ENCODE results near the gene CTSW. TPM values are rescaled to one million over a fixed set of nuclear protein-coding genes. Genes with fewer than 3 reads are reported as not detected.

CTSW gene
- total and polyA plus RNA-seq, 2 of the 4 experiments (the other 2 are of a cell fraction): 0.07 to 0.18 TPM

DNA sequence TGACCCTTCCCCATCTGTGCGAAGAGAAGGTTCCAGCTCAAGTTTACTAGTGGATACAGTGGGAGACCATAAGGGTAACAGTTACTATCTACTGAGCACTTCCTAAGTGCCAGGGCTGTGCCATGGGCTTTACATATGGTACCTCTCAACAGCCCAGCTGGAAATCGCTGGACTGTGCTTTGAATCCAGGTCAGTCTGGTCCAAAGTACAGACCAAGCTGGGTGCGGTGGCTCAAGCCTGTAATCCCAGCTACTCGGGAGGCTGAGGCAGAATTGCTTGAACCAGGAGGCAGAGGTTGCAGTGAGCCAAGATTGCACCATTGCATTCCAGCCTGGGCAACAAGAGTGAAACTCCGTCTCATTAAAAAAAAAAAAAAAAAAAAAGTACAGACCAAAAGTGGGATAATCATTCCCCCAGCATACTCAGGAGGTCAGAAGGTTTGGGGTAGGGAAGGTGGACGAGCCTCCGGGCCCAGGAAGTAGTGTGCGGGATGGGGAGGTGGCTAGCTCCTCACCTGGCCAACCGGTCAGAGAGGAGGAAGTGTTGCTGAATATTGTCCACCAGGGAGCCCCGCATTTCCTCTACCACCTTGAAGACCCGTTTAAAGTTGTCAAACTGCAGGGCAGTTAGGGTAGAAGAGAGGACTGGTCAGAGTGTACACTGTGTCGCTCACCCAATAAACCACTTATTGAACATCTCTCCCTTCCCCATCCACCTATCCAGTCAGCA, 6.3 kb downstream of the CTSW start:
- no peak overlapping the region for H2BK15ac ChIP-seq (ENCODE audit: low read depth, low read length)
- peaks cover 40% of the 10 kb centered on the region for H3K36me3 ChIP-seq (ENCODE audit: control insufficient read depth, insufficient read depth, low read length)
- H3K27me3 ChIP-seq (ENCODE audit: control insufficient read depth, insufficient read depth, low read length): no peaks in the 10 kb centered on the region
- peaks cover 9% of the 10 kb centered on the region for H3K4me1 ChIP-seq (ENCODE audit: control insufficient read depth, insufficient read depth, low read length)
- ChIA-PET CTCF (interaction anchor here (1.4 kb wide), 1 partner anchor 12 kb away, joined by 3 read pairs; no protein-coding TSS in a partner anchor), POLR2A (ENCODE audit: unreplicated experiment) (interaction anchor here (0.7 kb wide), 1 partner anchor 28 kb away, joined by 15 read pairs; no protein-coding TSS in a partner anchor)
- no peak overlapping the region for H3K27ac ChIP-seq (ENCODE audit: insufficient read depth, low read length)
- H4K20me1 ChIP-seq (ENCODE audit: insufficient read depth, low read length): peaks cover 26% of the 10 kb centered on the region
- H4K5ac ChIP-seq (ENCODE audit: low read depth, low read length): no peak overlapping the region
- ATAC-seq (ENCODE audit: low read depth) (no peak), DNase-seq (no peak)
- no peak overlapping the region for H3K4ac ChIP-seq (ENCODE audit: low read depth, low read length)
- intact Hi-C loops (cut with micrococcal nuclease) (no loop called here), dilution Hi-C loops (cut with HindIII; ENCODE audit: low sequenced_read_pairs, unreplicated experiment) (no loop called here), in situ Hi-C loops (cut with MboI; ENCODE audit: low sequenced_read_pairs) (no loop called here)
- H2AK9ac ChIP-seq (replicated peaks; ENCODE audit: low read depth, low read length, poor library complexity): no peak overlapping the region
- no peak overlapping the region for H2AFZ ChIP-seq (replicated peaks; ENCODE audit: low read length, poor library complexity)
- H3K14ac ChIP-seq (replicated peaks; ENCODE audit: low read depth, low read length): no peak overlapping the region
- H3K4me2 ChIP-seq (ENCODE audit: low read depth, low read length): no peak overlapping the region
- WGBS, 2 experiments (ENCODE audit: extremely low coverage in 2 of 2, insufficient read length in 1 of 2): 92% methylated on average over 2 of the region's 12 CpGs; no CpG with 5 or more reads in 1 of the 2 experiments
- H3K9ac ChIP-seq (ENCODE audit: low read depth, low read length): no peak overlapping the region
- BruUV-seq (replicated peaks): no TSS peak
- H2BK20ac ChIP-seq (ENCODE audit: low read depth, low read length): no peak overlapping the region
- TF ChIP-seq, protein P1, sequence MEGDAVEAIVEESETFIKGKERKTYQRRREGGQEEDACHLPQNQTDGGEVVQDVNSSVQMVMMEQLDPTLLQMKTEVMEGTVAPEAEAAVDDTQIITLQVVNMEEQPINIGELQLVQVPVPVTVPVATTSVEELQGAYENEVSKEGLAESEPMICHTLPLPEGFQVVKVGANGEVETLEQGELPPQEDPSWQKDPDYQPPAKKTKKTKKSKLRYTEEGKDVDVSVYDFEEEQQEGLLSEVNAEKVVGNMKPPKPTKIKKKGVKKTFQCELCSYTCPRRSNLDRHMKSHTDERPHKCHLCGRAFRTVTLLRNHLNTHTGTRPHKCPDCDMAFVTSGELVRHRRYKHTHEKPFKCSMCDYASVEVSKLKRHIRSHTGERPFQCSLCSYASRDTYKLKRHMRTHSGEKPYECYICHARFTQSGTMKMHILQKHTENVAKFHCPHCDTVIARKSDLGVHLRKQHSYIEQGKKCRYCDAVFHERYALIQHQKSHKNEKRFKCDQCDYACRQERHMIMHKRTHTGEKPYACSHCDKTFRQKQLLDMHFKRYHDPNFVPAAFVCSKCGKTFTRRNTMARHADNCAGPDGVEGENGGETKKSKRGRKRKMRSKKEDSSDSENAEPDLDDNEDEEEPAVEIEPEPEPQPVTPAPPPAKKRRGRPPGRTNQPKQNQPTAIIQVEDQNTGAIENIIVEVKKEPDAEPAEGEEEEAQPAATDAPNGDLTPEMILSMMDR (conservative IDR thresholded peaks at IDR 0.05; ENCODE audit: low read depth, low read length): no peak
- TF ChIP-seq, protein P2, sequence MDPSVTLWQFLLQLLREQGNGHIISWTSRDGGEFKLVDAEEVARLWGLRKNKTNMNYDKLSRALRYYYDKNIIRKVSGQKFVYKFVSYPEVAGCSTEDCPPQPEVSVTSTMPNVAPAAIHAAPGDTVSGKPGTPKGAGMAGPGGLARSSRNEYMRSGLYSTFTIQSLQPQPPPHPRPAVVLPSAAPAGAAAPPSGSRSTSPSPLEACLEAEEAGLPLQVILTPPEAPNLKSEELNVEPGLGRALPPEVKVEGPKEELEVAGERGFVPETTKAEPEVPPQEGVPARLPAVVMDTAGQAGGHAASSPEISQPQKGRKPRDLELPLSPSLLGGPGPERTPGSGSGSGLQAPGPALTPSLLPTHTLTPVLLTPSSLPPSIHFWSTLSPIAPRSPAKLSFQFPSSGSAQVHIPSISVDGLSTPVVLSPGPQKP (IDR thresholded peaks at IDR 0.05; ENCODE audit: borderline replicate concordance, low read depth, low read length): no peak
- TF ChIP-seq CHD1 (IDR thresholded peaks at IDR 0.05; ENCODE audit: low read depth, low read length) (no peak), RFX5 (IDR thresholded peaks at IDR 0.05; ENCODE audit: low read depth, low read length) (no peak), CEBPB (IDR thresholded peaks at IDR 0.05; ENCODE audit: low read depth, low read length) (no peak), FOS (IDR thresholded peaks at IDR 0.05; ENCODE audit: low read depth, low read length) (no peak), MXI1 (IDR thresholded peaks at IDR 0.05; ENCODE audit: borderline replicate concordance, low read depth, low read length) (no peak), MAZ (IDR thresholded peaks at IDR 0.05; ENCODE audit: borderline replicate concordance, low read depth, low read length) (no peak), MAFK (IDR thresholded peaks at IDR 0.05; ENCODE audit: low read depth, low read length) (no peak), RCOR1 (IDR thresholded peaks at IDR 0.05; ENCODE audit: insufficient replicate concordance, low read length) (no peak), POLR2A (IDR thresholded peaks at IDR 0.05; ENCODE audit: low read depth, low read length) (no peak), BHLHE40 (IDR thresholded peaks at IDR 0.05; ENCODE audit: low read depth, low read length) (no peak)
- TF ChIP-seq, protein P3, sequence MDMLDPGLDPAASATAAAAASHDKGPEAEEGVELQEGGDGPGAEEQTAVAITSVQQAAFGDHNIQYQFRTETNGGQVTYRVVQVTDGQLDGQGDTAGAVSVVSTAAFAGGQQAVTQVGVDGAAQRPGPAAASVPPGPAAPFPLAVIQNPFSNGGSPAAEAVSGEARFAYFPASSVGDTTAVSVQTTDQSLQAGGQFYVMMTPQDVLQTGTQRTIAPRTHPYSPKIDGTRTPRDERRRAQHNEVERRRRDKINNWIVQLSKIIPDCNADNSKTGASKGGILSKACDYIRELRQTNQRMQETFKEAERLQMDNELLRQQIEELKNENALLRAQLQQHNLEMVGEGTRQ (IDR thresholded peaks at IDR 0.05; ENCODE audit: low read depth, low read length): no peak
- no peak overlapping the region for H4K91ac ChIP-seq (ENCODE audit: insufficient read depth, low read depth, low read length)
- H2AK5ac ChIP-seq (ENCODE audit: low read depth, low read length): no peak overlapping the region
- H3K9me3 ChIP-seq (ENCODE audit: control insufficient read depth, insufficient read depth, low read length): no peaks in the 10 kb centered on the region
- H2BK5ac ChIP-seq (ENCODE audit: low read depth, low read length, poor library complexity, severe bottlenecking): no peak overlapping the region
- no peak overlapping the region for H3K23ac ChIP-seq (ENCODE audit: low read depth, low read length)
- H3K4me3 ChIP-seq (ENCODE audit: insufficient read depth, low read depth, low read length): no peak overlapping the region
- peaks cover 9 to 58% of the 10 kb centered on the region in 2 experiments for H3K79me1 ChIP-seq (ENCODE audit: low read depth in 1 of 2, low read length in 2 of 2)
- no peak overlapping the region for H4K8ac ChIP-seq (ENCODE audit: low read depth in 2 of 2, low read length in 2 of 2)
- H2BK120ac ChIP-seq (ENCODE audit: low read depth, low read length): no peak overlapping the region
- H3K9me1 ChIP-seq (ENCODE audit: insufficient read depth, low read length): peaks cover under 1% of the 10 kb centered on the region; the same call in 1 of the 2 replicates
- no peak overlapping the region for H3K56ac ChIP-seq (ENCODE audit: extremely low read depth, insufficient read depth, low read length)
- H3K18ac ChIP-seq (ENCODE audit: low read depth, low read length): no peak overlapping the region

All from IMR-90 (cell line).